KG1 (cell line): Measurements from ENCODE around the gene ALDOA.
A peak's percentile ranks its signal among the peaks of the same experiment; 100 is the strongest.
"Not testable (repeated sequence)": the region's sequence is repeated elsewhere in the genome, so short reads cannot be mapped to it uniquely, and the experiment has no call there.

Source experiments
- DNase-seq: peaks from one replicate; lab custom pipeline; 2025; lab: John Stamatoyannopoulos, UW

The ALDOA gene

DNA sequence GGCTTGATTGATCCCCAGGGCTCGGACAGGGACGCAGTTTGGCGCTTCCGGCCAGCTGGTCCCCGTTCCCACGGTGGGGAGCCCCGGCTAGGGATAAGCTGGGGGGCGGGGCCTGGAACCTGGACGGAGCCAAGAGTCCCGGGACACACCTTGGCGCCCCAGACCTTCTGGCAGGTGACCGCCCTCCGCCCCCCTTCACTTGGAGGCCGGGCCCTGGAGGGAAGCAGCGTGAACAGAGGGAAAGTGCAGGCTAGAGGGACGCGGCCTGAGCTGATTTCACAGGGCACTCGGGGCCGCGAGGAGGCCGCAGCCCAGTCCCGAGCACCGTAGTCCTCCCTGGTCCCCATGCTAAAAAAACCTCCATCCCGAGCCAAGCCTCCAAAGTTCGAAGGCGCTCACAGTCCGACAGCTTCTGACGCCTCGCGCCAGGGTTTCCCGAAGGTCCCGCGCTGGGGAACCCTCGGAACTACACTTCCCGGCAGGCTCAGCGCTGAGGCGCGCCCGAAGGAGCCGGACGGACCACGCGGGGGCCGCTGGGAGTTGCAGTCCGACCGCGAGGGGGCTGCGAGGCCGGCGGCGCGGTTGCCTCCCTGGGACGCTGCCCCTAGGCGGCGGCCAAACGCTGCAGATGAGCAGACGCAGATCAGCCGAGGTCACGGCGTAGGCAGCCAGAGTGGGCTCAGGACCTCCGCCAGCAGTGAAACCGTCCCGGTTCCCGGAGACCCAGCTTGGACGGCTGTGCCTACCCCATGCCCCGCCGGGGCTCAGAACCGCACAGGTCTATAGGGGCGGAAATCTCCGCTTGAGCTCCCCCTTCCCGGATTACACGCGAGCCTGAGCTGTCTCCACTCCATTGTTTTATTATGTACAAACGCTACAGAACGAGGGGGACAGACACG is 26.2 kb downstream of the ALDOA start, which contains the start of gene TBX6:
Gene TBX6 (minus strand): TSS at position 451 of the 899 bp plus-strand sequence. CDS start 731 bp downstream, outside the sequence.
- peak; percentile 85 for DNase-seq

GRCh38 chr16:30092373-30093010 is 26.9 kb downstream of the ALDOA start:
- peak; percentile 88 for DNase-seq

GRCh38 chr16:30094541-30095165 is 29.1 kb downstream of the ALDOA start:
- DNase-seq = no peak

GRCh38 chr16:30095166-30096078 is 29.9 kb downstream of the ALDOA start:
- no peak for DNase-seq

- no peak for DNase-seq
Observed at GRCh38 chr16:30096105-30096861, 30.7 kb downstream of the ALDOA start, which contains the start of gene YPEL3. Gene YPEL3 (minus strand): TSS chr16:30096213. CDS start chr16:30095482, 731 bp downstream.

- DNase-seq = no peak
Observed at GRCh38 chr16:30096862-30097563, 31.5 kb downstream of the ALDOA start.

DNA sequence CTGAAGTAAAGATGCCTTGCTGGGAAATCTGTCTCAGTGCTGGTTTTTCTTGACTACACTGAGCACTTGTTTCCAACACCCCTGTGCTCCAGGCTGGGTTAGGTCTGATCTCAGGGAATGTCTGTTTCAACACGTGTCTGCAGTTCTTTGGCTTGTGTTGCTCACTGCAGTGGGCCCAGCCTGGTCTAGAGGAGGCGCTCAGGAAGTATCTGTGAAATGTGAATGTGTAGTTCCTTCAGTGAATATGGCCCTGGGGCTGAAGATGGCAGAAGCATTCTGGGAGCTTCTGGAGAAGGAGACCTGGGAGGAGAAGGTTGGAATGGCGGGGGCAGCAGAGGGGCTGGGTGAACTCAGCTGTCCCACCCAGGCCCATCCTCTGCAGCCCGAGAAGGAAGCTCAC is 38.5 kb downstream of the ALDOA start:
- DNase-seq = no peak

- DNase-seq = no peak
Observed at GRCh38 chr16:30104492-30104891, 38.9 kb downstream of the ALDOA start.

DNA sequence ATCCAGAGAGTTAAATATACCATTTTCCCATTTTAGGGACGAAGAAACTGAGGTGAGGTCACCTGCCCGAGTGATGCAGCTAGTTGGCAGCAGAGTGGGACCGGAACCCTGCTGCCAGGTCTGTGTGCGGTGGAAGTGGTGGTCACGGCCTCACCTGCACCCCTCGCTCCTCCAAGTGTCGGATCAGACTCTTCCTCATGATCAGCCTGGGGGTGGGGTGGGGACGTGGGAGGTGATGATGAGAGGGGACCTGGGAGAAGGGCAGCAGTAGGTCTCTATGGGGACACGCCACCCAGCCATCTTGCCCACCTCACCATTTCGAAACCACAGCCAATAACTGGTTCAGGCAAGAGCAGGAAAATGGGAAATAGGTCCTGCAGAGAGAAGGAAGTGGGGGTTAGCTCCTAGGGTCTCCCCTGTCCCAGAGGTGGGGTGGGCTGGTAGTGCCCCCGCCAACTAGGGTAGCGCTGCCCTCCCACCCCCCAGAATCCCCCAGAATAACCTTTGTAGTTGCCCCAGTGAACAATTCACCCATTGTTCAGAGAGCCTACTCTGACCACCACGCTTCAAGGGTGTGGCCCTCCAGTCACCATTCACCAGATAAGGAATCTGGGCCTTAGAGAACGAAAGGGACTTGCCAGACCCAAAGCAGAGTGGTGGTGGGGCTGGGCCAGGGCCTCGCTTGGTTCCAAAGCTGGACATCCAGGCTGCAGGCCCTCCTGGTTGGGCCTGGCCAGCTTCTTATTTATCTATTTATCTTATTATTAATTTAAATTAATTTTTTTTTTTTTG is 42.7 kb downstream of the ALDOA start:
- DNase-seq = no peak

DNA sequence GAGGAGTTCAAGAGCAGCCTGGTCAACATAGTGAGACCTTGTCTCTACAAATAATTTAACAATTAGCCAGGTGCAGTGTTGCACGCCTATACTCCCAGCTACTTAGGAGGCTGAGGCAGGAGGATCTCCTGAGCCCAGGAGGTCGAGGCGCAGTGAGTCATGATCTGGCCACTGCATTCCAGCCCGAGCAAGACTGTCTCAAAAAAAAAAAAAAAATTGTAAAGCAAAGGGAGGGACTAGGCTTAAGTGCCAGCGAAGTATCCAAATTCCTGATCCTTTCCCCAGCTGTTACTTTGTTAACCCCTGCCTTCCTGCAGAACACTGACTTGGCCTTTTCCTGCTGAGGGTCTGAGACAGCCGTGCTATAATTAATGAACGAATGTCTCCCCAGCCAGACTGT is 45.1 kb downstream of the ALDOA start:
- DNase-seq = no peak

DNA sequence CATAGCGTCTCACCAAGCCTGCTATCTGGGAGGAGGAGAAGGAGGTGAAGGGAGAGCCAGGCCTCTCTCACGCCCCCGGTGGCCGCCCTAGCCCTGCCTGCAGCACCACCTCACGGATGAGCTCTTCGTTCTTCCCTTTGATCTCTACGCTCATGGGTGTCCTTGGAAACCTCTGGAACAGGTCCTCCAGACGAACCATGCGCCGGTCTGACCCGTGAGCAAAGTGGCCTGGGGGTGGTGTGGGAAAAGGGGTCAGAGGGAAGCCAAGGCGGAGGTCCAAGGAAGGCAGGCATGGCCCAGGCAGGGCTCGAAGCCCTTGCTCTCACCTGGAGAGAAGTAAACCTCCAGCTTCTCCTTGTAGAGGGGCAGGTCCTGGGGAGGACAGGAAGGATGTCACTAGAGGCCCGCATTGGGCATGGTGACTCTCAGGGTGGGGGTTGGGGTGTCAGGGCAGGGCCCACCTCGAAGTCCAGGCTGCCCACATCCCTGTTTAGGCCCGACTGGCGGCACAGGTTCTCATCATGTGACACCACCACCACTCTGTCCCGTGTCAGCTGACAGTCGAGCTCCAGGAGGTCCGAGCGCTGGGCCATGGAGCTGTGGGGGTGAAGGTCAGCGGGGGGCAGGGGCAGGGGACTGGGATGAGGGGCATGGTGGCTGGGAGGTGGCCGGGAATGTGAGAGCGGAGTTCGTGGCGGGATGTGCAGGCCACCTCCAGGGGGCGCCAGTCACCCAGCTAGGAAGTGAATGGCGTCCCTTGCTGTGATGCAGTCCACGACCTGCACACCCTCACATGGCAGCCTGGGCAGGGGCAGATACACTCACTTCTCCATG is 46.9 kb downstream of the ALDOA start:
- no peak for DNase-seq

- no peak for DNase-seq
Observed at GRCh38 chr16:30113031-30113710, 47.6 kb downstream of the ALDOA start, which contains the start of gene GDPD3. Gene GDPD3 (minus strand): TSS chr16:30113537. CDS start chr16:30113478, 59 bp downstream.

DNA sequence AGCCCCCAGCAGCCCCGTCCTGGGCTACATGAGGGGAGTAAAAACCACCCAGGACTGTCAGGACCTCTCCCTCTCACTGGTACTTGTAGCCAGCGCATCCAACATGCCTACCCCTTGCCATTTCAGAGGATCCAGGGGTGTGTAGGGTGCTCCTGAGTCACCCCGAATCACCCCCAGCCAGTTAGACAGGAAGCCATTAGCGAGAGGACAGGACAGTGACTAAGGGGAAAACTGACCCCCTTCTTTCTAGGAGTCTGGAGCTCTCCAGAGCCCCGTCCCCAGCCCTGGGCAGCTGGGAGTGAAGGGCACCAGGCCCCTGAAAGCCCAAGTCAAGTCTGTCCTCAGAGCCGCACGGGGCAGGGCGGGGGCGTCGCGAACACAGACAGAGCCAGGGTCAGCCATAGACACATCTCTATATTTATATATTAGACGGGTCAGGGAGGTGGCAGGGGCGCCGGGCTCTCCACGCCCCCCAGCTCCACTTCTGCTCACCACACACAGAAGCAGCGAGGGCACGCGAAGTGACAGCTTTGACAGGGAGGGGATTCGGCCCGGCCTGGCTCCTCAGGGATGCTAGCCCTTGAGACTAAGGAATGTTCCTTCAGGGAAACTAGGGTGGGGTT is 48.3 kb downstream of the ALDOA start:
- DNase-seq = no peak

DNA sequence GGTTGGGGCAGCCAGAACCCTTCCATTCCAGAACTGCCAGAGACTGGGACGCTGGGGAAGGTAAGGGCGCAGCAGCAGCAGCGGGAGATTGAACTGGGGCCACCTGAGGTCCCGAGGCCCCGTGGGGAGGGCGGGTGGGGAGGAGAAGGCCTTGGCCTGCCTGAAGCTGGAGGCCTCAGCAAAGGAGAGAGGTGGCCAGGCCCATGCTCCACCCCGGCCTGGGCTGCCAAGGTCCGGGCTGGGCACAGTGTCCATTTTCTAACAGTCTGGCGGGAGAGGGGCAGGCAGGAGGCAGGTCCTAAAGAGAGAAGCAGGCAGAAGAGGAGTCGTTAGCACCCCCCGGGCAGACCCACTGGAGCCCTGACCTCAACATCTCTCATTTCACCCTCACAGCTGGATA is 48.9 kb downstream of the ALDOA start:
- DNase-seq = no peak

- DNase-seq = not testable (repeated sequence)
Observed at GRCh38 chr16:30114833-30115232, 49.3 kb downstream of the ALDOA start.

DNA sequence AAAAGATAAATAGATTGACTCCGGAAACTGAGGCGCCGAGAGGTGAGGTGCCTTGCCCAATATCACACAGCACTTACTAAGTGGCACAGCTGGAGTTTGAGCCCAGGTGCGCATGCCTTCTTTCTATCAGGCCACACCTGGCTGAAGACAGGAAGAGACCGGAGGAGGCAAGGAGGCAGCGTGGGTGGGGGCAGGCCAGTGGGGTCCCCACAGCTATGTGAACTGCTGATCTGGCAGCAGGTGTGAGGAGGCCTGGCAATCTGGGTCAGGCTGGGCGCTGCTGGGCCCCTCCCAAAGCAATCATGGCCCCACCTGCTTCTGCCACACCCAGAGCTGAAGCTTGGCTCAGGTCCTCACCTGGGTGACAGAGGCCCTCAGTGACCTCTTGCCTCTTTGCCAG is 49.7 kb downstream of the ALDOA start:
- DNase-seq = no peak
